SKM-1 (cell line): ENCODE measurements around the gene TECR.
A peak's percentile ranks its signal among the peaks of the same experiment; 100 is the strongest.

Experiments used
- DNase-seq: peaks from one replicate; lab custom pipeline; 2025; ENCODE audit not compliant: unreplicated experiment; lab: John Stamatoyannopoulos, UW

Gene TECR

GRCh38 chr19:14507704-14508542 lies 21.5 kb upstream of the TECR start:
- DNase-seq: peak; percentile 87

DNA sequence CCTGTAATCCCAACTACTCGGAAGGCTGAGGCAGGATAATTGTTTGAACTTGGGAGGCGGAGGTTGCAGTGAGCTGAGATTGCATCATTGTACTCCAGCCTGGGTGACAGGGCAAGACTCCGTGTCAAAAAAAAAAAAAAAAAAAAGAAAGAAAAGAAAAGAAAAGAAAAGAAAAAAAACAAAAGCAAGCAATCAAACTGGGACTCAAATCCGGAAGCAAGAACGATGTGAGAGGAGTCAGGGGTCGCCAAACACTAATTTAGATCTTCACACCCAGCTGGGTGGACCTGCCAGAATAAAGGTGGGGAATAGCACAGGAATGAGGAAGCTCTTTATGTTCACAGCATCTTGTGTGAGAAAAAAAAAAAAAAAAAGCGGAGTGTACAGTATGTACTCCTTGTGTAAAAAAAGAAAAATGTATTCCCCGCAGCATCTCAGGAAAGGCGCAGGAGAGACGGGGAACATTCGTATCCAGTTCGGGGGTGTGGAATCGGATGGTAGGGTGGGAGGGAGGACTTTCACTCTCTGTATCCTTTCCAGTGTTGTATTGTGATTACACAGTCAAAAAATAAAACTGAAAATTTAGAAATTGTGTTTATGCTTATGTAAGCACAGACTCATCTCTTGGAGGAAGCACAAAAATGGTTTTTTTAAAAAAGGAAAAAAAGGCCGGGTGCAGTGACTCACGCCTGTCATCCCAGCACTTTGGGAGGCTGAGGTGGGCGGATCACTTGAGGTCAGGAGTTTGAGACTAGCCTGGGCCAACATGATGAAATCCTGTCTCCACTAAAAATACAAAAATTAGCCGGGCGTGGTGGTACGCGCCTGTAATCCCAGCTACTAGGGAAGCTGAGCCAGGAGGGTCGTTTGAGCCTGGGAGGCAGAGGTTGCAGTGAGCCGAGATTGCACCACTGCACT lies 18.8 kb upstream of the TECR start:
- DNase-seq: no peak

DNA sequence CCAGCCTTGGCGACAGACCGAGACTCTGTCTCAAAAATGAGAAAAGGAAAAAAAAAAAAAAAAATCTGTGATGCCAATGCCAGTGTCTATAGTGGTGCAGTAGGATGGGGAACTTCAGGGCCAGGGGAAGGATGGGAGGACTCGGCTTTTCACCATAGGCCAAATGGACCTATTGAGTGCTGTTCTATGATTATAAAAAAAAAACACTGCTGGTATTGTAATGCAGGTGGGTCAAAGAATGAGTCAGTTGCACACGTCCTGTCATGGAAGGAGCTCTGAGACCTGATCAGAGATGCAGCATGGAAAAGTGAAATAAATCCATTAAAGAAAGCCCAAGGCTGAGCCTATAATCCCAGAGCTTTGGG lies 18.2 kb upstream of the TECR start:
- DNase-seq: no peak

- DNase-seq: no peak
Observed at GRCh38 chr19:14512406-14512961, 16.9 kb upstream of the TECR start.

DNA sequence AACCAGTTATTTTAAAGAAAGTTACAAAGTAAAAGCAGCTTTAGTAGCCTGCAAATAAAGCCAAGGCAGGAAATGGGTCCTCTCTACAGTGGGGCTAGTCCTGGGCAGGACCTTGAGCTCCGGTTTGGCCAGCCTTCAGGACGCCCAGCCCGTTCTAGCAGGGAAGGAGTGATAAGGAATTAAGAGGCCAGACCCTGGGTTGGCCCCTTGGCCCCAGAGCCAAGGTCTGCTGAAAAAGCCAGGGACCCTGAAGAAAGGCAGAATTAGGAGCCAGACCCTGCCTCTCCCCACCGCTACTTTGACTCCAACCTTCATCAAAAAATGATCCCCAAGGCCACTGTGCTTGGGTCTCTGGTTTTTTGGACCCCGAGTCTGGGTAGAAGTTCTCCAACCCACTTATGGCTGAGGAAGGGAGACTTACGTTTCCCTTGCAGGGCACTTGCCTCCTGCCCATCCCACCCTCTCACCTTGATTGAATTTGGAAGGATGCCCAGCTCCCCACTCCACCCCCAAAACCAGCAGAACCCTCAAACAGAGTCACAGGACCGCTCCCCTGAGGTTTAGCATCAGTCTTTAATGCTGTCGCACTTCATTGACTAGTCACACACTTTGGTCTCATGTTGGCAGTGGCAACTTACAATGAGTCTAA lies 15.1 kb upstream of the TECR start:
- DNase-seq: no peak

- DNase-seq: no peak
Observed at GRCh38 chr19:14515501-14516047, 13.8 kb upstream of the TECR start.

DNA sequence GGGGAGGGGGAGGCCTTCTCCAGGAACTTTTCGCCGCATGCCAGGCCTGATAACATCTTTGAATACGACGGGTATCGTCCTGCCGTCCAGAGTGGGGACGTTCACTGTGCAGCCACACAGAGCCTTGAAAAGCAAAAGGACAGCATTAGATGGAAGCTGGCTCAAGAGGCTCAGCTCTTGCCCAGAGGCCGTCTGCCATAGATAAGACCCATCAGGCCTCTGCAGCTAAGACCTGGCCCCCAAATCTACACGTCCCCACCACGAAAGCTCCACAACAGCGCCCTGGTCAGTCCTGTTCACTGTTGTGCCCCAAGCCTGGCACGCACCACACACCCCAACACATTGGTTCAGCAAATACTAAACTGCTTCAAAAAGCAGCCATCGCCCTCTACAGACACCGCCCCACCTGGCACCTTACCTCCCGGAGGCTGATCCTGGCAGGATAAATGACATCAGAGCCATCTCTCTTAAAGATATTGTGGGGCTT lies 13.3 kb upstream of the TECR start:
- no peak for DNase-seq

DNA sequence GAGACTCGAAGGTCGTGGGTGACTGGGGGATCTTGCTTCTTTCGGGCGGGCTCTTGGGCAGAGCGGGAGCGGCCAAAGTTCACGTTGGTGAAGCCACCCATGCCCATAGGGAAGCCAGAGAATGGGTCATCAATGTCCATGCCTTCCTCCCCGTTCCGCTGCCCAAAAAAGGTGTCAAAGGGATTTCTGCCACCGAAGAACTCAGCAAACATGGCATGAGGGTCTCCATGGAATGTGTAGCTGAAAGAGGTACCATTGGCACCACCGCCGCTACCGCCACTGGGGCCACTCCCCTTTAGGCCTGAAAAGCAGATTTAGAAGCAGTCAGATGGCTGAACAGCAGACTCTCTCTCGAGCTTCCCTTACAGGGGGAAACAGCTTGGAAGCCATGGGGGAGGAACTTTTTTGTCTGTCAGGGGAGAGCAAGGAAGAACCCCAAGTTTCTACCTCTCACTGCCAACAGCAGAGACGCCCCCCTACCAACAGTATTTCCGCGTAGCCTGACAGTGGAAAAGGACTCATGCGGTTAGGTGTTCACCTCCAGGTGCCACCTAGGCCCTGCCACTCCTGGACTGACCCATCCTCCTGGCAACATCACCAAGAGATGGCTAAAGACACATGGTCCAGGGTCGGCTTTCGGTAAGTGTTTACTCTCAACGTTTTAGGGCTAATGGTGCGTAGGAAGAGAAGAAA lies 12.5 kb upstream of the TECR start:
- DNase-seq: no peak

GRCh38 chr19:14517446-14517839 lies 12.0 kb upstream of the TECR start:
- DNase-seq: no peak

DNA sequence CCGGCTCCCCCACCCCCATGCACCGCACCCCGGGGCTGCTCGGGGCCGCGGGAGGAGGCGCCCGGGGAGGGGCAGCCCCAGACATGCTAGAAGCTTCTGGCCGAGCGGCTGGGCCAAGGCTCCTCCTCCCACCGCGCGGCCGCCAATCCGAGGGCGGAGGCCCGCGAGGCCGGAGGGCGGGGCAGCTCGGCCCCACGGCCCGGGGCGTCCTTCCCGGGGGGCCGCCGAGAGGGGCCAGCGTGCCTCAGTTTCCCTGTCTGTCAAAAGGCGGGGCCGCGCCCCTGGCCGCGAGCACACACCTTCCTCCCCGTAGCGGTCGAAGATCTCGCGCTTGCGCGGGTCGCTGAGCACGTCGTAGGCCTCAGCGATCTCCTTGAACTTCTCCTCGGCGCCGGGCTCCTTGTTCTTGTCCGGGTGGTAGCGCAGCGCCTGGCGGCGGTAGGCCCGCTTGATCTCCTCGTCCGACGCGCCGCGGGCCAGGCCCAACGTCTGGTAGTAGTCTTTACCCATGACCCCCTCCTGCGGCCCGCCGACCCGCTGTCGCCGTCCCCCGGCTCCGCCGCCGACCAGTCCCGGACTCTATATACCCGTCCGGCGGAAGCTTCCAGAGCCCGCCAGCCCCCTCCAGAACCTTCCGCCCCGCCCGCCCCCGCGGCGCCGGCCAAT lies 11.4 kb upstream of the TECR start, which contains the start of gene DNAJB1:
TSS of gene DNAJB1 (minus strand) at position 558 of the 666 bp plus-strand sequence. CDS start at position 510, 48 bp downstream.
- peak; percentile 39 for DNase-seq

GRCh38 chr19:14519245-14519859 lies 10.0 kb upstream of the TECR start:
- no peak for DNase-seq

GRCh38 chr19:14519860-14520407 lies 9.5 kb upstream of the TECR start:
- no peak for DNase-seq

DNA sequence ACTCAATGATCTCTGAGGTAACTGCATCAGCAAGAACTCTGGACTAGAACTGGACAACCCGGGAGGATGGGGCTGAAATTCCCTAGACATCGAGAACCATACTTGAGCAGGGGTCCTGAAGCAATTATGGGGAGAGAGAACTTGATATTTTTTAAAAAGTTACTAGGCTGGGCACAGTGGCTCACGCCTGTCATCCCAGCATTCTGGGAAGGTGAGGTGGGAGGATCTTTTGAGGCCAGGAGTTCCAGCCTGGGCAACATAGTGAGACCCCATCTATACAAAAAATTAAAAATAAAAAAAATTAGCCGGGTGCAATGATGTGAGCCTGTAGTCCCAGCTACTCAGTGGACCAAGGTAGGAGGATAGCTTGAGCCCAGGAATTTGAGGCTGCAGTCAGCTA lies 8.9 kb upstream of the TECR start:
- DNase-seq: no peak

DNA sequence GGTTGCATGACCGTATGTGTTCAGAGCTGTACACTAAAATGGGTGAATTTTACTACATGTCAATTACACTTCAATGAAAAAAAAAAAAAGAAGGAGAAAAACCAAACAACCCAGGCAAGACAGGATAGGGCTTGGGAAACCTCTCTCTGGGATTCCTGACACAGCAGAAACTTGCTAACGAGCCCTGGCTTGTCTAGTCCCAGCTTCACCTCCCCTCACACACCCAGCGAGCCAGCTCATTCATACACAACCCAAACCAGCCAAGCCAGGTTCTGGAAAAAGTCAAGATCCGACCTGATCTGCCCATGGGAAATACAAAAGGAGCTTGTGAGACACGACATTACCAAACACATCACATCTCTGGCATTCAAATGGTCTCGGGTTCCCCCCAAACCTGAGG lies 3.7 kb upstream of the TECR start:
- DNase-seq: no peak

DNA sequence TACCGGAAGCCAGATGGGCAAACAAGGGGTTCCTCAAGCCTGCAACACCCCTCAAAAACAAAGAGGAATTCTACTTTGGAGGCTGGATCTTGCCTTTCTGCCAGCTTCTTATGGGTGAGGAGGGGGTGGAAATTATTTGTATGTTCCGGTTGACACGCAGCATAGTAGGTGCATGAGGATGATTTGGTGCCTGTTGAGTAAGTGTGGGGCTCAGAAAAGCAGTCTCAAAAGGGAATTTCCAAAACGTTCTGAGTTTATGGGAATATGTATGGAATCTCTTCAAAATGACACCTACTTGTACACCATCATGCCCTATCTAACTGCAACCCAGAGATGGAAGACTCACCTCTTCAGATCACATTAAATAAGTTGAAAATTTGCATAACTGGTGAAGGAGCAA lies 3.0 kb upstream of the TECR start:
- DNase-seq: no peak

DNA sequence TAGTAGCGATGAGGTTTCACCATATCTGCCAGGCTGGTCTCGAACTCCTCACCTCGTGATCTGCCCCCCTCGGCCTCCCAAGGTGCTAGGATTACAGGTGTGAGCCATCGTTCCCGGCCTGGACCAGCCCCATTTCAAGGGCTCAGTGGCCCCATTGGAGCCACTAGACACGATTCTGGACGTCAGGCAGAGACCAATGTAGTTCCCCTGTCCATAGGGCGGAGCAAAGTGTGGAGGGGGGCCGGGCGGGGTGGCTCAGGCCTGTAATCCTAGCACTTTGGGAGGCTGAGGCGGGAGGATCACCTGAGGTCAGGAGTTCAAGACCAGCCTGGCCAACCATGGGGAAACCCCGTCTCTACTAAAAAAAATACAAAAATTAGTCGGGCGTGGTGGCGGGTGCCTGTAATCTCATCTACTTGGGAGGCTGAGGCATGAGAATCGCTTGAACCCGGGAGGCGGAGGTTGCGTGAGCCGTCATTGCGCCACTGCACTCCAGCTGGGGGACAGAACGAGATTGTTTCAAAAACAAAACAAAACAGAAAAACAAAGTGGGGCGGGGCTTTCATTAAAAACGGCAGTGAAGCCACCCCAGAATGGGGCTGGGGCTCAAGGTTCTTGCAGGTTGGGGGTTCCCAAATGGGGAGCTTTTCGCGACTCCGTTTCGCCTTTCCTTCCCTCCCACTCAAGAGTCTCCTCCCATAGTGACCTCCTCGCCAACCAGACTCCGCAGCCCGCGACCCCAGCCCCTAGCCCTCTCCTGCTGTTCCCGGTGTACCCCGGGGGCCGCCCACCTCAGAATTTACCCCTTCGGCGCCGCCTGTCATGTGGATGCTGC lies 758 bp upstream of the TECR start:
- no peak for DNase-seq

DNA sequence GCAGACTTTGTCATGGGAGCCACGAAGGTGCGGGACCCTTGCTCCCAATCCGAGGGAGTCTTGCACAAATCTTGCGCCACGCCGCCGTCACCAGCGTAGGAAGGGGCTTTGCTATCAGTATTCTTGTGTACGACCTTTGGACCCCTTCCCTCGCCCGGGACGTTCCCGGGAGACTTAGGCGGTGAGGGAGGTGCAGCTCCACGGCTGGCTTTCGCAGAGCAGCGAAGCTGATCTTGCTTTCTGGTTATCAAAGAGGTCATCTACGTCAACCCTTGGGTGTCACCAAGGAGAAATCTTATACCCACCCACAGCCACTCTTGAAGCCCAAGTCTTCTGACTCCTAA lies 583 bp downstream of the TECR start:
- DNase-seq: no peak

GRCh38 chr19:14530506-14530905 lies 1.1 kb downstream of the TECR start:
- no peak for DNase-seq
